Retinal pigment epithelial cell (primary cell): ENCODE results near the gene HNMT.
A peak's percentile ranks its signal among the peaks of the same experiment; 100 is the strongest.
"Not testable (repeated sequence)": the region's sequence is repeated elsewhere in the genome, so short reads cannot be mapped to it uniquely, and the experiment has no call there.

Source experiments
- DNase-seq: peaks from one replicate; pipeline ENCODE4 v3.0.0-alpha.2; 2010; ENCODE audit warnings: low read depth
- H3K4me3 ChIP-seq: 2 replicates; pipeline ENCODE4 v1.5.1; 2011; ENCODE audit warnings: mild to moderate bottlenecking, low read length, control low read depth, moderate library complexity
- TF ChIP-seq, protein P1 (sequence below): conservative IDR thresholded peaks from 2 replicates; pipeline ENCODE4 v1.5.1; 2011; ENCODE audit warnings: low read depth, low read length, control low read depth, inconsistent platforms

HNMT gene

DNA sequence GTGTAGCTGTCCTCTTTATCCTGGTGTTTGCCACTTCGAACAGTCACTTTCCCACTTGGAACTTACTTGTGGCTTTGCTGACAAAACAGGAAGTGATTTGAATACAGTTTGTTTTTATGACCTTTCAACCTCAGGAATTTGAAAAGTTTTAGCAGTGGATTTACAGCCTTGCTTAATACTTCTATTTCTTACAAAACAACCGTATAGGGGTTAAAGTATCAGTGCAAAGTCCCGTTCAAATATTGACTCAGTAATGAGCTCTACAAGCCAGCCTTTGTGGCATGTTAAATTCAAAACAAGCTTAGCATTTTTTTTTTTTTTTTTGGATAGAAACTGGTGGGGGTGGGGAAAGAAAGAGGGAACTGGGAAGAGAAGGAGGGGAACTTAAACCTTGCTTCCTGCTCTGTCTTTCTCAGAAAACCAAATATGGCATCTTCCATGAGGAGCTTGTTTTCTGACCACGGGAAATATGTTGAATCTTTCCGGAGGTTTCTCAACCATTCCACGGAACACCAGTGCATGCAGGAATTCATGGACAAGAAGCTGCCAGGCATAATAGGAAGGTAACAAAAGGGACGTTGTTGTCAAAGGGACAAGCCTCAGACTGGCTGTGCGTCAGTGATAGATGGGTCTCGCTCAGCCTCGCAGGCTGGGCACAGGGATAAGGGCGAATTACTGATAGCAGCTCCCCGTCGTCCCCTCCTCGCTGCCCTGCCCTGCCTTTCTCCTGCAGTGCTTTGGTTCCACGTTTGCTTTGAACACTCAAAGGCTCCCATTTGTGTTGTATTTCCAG, at the start of gene HNMT:
HNMT (plus strand) TSS at position 408 of the 793 bp plus-strand sequence; CDS start at position 427, 19 bp downstream.
- peak; percentile 54 for DNase-seq
- TF ChIP-seq, protein P1, sequence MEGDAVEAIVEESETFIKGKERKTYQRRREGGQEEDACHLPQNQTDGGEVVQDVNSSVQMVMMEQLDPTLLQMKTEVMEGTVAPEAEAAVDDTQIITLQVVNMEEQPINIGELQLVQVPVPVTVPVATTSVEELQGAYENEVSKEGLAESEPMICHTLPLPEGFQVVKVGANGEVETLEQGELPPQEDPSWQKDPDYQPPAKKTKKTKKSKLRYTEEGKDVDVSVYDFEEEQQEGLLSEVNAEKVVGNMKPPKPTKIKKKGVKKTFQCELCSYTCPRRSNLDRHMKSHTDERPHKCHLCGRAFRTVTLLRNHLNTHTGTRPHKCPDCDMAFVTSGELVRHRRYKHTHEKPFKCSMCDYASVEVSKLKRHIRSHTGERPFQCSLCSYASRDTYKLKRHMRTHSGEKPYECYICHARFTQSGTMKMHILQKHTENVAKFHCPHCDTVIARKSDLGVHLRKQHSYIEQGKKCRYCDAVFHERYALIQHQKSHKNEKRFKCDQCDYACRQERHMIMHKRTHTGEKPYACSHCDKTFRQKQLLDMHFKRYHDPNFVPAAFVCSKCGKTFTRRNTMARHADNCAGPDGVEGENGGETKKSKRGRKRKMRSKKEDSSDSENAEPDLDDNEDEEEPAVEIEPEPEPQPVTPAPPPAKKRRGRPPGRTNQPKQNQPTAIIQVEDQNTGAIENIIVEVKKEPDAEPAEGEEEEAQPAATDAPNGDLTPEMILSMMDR, result no peak
- H3K4me3 ChIP-seq, result peak within 1 kb of the TSS; percentile 48

- no peak overlapping the region for H3K4me3 ChIP-seq
- TF ChIP-seq, protein P1, result no peak
- no peak for DNase-seq
These were observed 43.0 kb upstream of the HNMT start for GRCh38 chr2:137921105-137921880.

GRCh38 chr2:137922171-137922570, 42.1 kb upstream of the HNMT start:
- not testable (repeated sequence) for H3K4me3 ChIP-seq, DNase-seq

DNA sequence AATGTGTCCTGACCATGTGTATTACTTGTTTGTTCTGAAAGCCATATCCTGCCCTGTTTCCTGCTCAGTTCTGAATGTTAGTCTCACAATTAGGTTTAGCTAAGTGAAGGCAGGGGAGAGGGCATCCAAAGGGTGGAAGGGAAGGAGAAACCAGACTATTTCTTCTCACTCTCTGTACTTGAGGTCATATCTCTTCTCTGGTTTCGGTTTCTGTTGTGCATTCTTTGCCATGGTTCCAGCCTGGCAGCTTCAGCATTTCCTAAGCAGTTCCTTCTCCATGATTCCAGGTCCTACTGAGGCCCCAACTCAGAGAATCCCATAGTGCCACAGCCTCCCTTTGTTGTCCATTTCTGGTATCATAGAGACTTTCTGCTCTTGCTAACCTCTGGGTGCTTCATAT, 40.3 kb upstream of the HNMT start:
- TF ChIP-seq, protein P1, result no peak
- no peak for DNase-seq
- no peak overlapping the region for H3K4me3 ChIP-seq

DNA sequence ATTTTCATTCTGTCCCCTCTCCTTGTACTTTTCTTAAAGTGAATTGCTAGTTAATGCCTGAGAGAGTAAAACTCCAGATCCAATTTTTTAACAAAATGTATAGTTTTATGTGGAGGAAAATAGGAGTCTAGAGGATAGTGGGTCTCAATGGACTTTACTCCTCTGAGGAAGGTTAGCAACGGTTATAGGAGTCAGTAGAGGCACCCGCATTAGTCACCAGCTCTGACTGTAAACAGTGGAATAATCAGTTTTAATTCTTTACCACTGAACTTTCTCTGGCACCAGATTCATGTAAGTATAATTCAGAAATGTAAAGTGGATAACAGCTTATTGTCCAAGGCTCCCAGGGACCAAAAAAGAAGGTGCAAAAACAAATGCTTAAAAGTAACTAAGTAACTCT, 38.7 kb upstream of the HNMT start:
- peak; percentile 28 for DNase-seq
- TF ChIP-seq, protein P1, result no peak
- no peak overlapping the region for H3K4me3 ChIP-seq

DNA sequence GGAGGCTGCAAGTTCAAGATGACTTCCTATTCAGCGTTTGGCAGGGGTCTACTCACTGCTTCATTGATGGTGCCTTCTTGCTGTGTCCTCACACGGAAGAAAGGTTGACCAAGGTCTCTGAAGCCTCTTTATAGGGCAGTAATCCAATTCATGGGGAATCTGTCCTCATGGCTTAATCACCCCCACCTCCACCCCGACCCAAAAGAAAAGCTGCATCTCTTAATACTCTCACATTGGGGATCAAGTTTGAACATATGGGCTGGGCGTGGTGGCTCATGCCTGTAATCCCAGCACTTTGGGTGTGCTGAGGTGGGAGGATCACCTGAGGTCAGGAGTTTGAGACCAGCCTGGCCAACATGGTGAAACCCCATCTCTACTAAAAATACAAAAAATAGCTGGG, 36.4 kb upstream of the HNMT start:
- no peak overlapping the region for H3K4me3 ChIP-seq
- DNase-seq, result no peak
- TF ChIP-seq, protein P1, result no peak

GRCh38 chr2:137928547-137929518, 35.4 kb upstream of the HNMT start:
- DNase-seq, result no peak
- TF ChIP-seq, protein P1, result no peak
- H3K4me3 ChIP-seq, result no peak overlapping the region
